ENCODE results near the gene FAM204A. TPM values are rescaled to one million over a fixed set of nuclear protein-coding genes. Genes with fewer than 3 reads are reported as not detected.

Gene FAM204A
- total and polyA plus RNA-seq, 2 donors = 56.8 to 78.1 TPM

GRCh38 chr10:118314882-118315281, 27.2 kb downstream of the FAM204A start:
- H3K4me1 ChIP-seq (ENCODE audit: insufficient read depth) = no peaks in the 10 kb centered on the region
- WGBS = 38% methylated on average over 4 of the region's 4 CpGs
- no peak overlapping the region for H3K27ac ChIP-seq (ENCODE audit: low read depth)
- no peak for DNase-seq (ENCODE audit: extremely low spot score)
- no peak overlapping the region for H3K4me3 ChIP-seq (ENCODE audit: low read depth, low read length)
- H3K36me3 ChIP-seq (ENCODE audit: insufficient read depth) = peaks cover 5% of the 10 kb centered on the region

GRCh38 chr10:118311505-118311904, 30.6 kb downstream of the FAM204A start:
- no peak for DNase-seq (ENCODE audit: extremely low spot score)
- Histone ChIP-seq H3K4me3 (ENCODE audit: low read depth, low read length) (no peak overlapping the region), H3K4me1 (ENCODE audit: insufficient read depth) (no peaks in the 10 kb centered on the region), H3K27ac (ENCODE audit: low read depth) (no peak overlapping the region), H3K36me3 (ENCODE audit: insufficient read depth) (peaks cover 4% of the 10 kb centered on the region)
- WGBS = 68% methylated on average over 2 of the region's 2 CpGs

- Histone ChIP-seq H3K4me1 (ENCODE audit: insufficient read depth) (no peaks in the 10 kb centered on the region), H3K4me3 (ENCODE audit: low read depth, low read length) (no peak overlapping the region), H3K27ac (ENCODE audit: low read depth) (no peak overlapping the region), H3K36me3 (ENCODE audit: insufficient read depth) (peaks cover 4% of the 10 kb centered on the region)
- 39% methylated on average over 2 of the region's 2 CpGs for WGBS
- DNase-seq (ENCODE audit: extremely low spot score) = no peak
These were observed 31.3 kb downstream of the FAM204A start for GRCh38 chr10:118310822-118311221.

GRCh38 chr10:118309911-118310310, 32.2 kb downstream of the FAM204A start:
- DNase-seq (ENCODE audit: extremely low spot score) = no peak
- Histone ChIP-seq H3K4me3 (ENCODE audit: low read depth, low read length) (no peak overlapping the region), H3K36me3 (ENCODE audit: insufficient read depth) (peaks cover 3% of the 10 kb centered on the region), H3K4me1 (ENCODE audit: insufficient read depth) (no peaks in the 10 kb centered on the region), H3K27ac (ENCODE audit: low read depth) (no peak overlapping the region)
- WGBS = 50% methylated on average over 2 of the region's 2 CpGs

- H3K36me3 ChIP-seq (ENCODE audit: insufficient read depth) = no peaks in the 10 kb centered on the region
- DNase-seq (ENCODE audit: extremely low spot score) = no peak
- no peak overlapping the region for H3K4me3 ChIP-seq (ENCODE audit: low read depth, low read length)
- 85% methylated on average over 6 of the region's 6 CpGs for whole genome bisulfite sequencing
- no peaks in the 10 kb centered on the region for H3K4me1 ChIP-seq (ENCODE audit: insufficient read depth)
- H3K27ac ChIP-seq (ENCODE audit: low read depth) = no peak overlapping the region
These were observed 33.5 kb downstream of the FAM204A start for GRCh38 chr10:118308664-118309063.

- no peak for DNase-seq (ENCODE audit: extremely low spot score)
- Histone ChIP-seq H3K4me3 (ENCODE audit: low read depth, low read length) (no peak overlapping the region), H3K4me1 (ENCODE audit: insufficient read depth) (no peaks in the 10 kb centered on the region), H3K27ac (ENCODE audit: low read depth) (no peak overlapping the region), H3K36me3 (ENCODE audit: insufficient read depth) (no peaks in the 10 kb centered on the region)
- WGBS = 31% methylated on average over 4 of the region's 4 CpGs
These were observed 34.3 kb downstream of the FAM204A start for GRCh38 chr10:118307859-118308258.

- H3K36me3 ChIP-seq (ENCODE audit: insufficient read depth) = no peaks in the 10 kb centered on the region
- H3K4me1 ChIP-seq (ENCODE audit: insufficient read depth) = no peaks in the 10 kb centered on the region
- WGBS = 31% methylated on average over 1 of the region's 1 CpG
- no peak for DNase-seq (ENCODE audit: extremely low spot score)
- no peak overlapping the region for H3K27ac ChIP-seq (ENCODE audit: low read depth)
- H3K4me3 ChIP-seq (ENCODE audit: low read depth, low read length) = no peak overlapping the region
These were observed 34.9 kb downstream of the FAM204A start for GRCh38 chr10:118307220-118307619.

GRCh38 chr10:118305730-118306129, 36.4 kb downstream of the FAM204A start:
- DNase-seq (ENCODE audit: extremely low spot score) = no peak
- 95% methylated on average over 1 of the region's 1 CpG for WGBS
- Histone ChIP-seq H3K27ac (ENCODE audit: low read depth) (no peak overlapping the region), H3K36me3 (ENCODE audit: insufficient read depth) (no peaks in the 10 kb centered on the region), H3K4me1 (ENCODE audit: insufficient read depth) (no peaks in the 10 kb centered on the region), H3K4me3 (ENCODE audit: low read depth, low read length) (no peak overlapping the region)

GRCh38 chr10:118304521-118304920, 37.6 kb downstream of the FAM204A start:
- Histone ChIP-seq H3K27ac (ENCODE audit: low read depth) (no peak overlapping the region), H3K4me1 (ENCODE audit: insufficient read depth) (no peaks in the 10 kb centered on the region), H3K4me3 (ENCODE audit: low read depth, low read length) (no peak overlapping the region), H3K36me3 (ENCODE audit: insufficient read depth) (no peaks in the 10 kb centered on the region)
- 97% methylated on average over 6 of the region's 6 CpGs for WGBS
- DNase-seq (ENCODE audit: extremely low spot score) = no peak

- Histone ChIP-seq H3K4me3 (ENCODE audit: low read depth, low read length) (no peak overlapping the region), H3K36me3 (ENCODE audit: insufficient read depth) (no peaks in the 10 kb centered on the region), H3K27ac (ENCODE audit: low read depth) (no peak overlapping the region), H3K4me1 (ENCODE audit: insufficient read depth) (no peaks in the 10 kb centered on the region)
- DNase-seq (ENCODE audit: extremely low spot score) = no peak
- 92% methylated on average over 2 of the region's 2 CpGs for WGBS
These were observed 40.9 kb downstream of the FAM204A start for GRCh38 chr10:118301211-118301610.

GRCh38 chr10:118300320-118300719, 41.8 kb downstream of the FAM204A start:
- WGBS = 88% methylated on average over 1 of the region's 1 CpG
- H3K4me3 ChIP-seq (ENCODE audit: low read depth, low read length) = no peak overlapping the region
- DNase-seq (ENCODE audit: extremely low spot score) = no peak
- no peaks in the 10 kb centered on the region for H3K36me3 ChIP-seq (ENCODE audit: insufficient read depth)
- H3K4me1 ChIP-seq (ENCODE audit: insufficient read depth) = no peaks in the 10 kb centered on the region
- no peak overlapping the region for H3K27ac ChIP-seq (ENCODE audit: low read depth)

GRCh38 chr10:118298787-118299186, 43.3 kb downstream of the FAM204A start:
- H3K27ac ChIP-seq (ENCODE audit: low read depth) = no peak overlapping the region
- H3K36me3 ChIP-seq (ENCODE audit: insufficient read depth) = no peaks in the 10 kb centered on the region
- WGBS = 80% methylated on average over 7 of the region's 7 CpGs
- H3K4me1 ChIP-seq (ENCODE audit: insufficient read depth) = no peaks in the 10 kb centered on the region
- DNase-seq (ENCODE audit: extremely low spot score) = no peak
- H3K4me3 ChIP-seq (ENCODE audit: low read depth, low read length) = no peak overlapping the region

GRCh38 chr10:118291122-118291521, 51.0 kb downstream of the FAM204A start:
- Histone ChIP-seq H3K27ac (ENCODE audit: low read depth) (no peak overlapping the region), H3K4me1 (ENCODE audit: insufficient read depth) (no peaks in the 10 kb centered on the region), H3K36me3 (ENCODE audit: insufficient read depth) (no peaks in the 10 kb centered on the region), H3K4me3 (ENCODE audit: low read depth, low read length) (no peak overlapping the region)
- DNase-seq (ENCODE audit: extremely low spot score) = no peak

GRCh38 chr10:118290471-118290995, 51.6 kb downstream of the FAM204A start:
- no peak overlapping the region for H3K27ac ChIP-seq (ENCODE audit: low read depth)
- no peaks in the 10 kb centered on the region for H3K4me1 ChIP-seq (ENCODE audit: insufficient read depth)
- no peaks in the 10 kb centered on the region for H3K36me3 ChIP-seq (ENCODE audit: insufficient read depth)
- DNase-seq (ENCODE audit: extremely low spot score) = no peak
- no peak overlapping the region for H3K4me3 ChIP-seq (ENCODE audit: low read depth, low read length)
- 93% methylated on average over 3 of the region's 3 CpGs for WGBS
